HepG2 (cell line): Measurements from ENCODE around the gene DSCAM. TPM values are rescaled to one million over a fixed set of nuclear protein-coding genes. Genes with fewer than 3 reads are reported as not detected.

Source experiments
- ATAC-seq: fragments of 200-7000 bp; cut with Tn5 transposase; 3 replicates; pipeline ENCODE4 v1.9.1; 2020; ENCODE audit warnings: mild to moderate bottlenecking, moderate library complexity
- BruUV-seq: library from RNA; stranded (reverse); fragments of 400-500 nt; replicated peaks from 2 replicates; lab custom pipeline; 2021; lab: Mats Ljungman, UMichigan
- CTCF ChIA-PET: fragments of 300-600 bp; formaldehyde crosslinking; extraction: SDS; loops from one replicate; lab custom pipeline; 2021; ENCODE audit warnings: low total read pairs, inconsistent platforms, low intra/inter-chr PET ratio; lab: Yijun Ruan, JAX
- POLR2A ChIA-PET: fragments of 350-600 bp; sonication (Branson Sonifier 250); formaldehyde crosslinking; loops from one replicate; lab custom pipeline; 2020; ENCODE audit warnings: antibody characterized with exemption, inconsistent platforms; lab: Yijun Ruan, JAX
- DNase-seq: peaks from one replicate; pipeline ENCODE4 v3.0.0-alpha.2; 2015; ENCODE audit warnings: low spot score
- FAIRE-seq: peaks from 3 replicates; lab custom pipeline; 2011; peaks lifted over from hg19 to GRCh38; lab: Jason Lieb, UNC
- H2AFZ ChIP-seq: one replicate; pipeline ENCODE4 v1.6.1; 2011; ENCODE audit warnings: low read length, inconsistent platforms
- H3K27ac ChIP-seq: fragments of 300-600 bp; 3 replicates; pipeline ENCODE4 v1.8.0; 2011; ENCODE audit warnings: mixed run types, mild to moderate bottlenecking, mixed read lengths, low read length, inconsistent platforms; ENCODE audit not compliant: insufficient read depth; ENCODE audit errors: extremely low read length
- H3K27me3 ChIP-seq, 2 experiments: fragments of 200-600 bp in 1 of 2; 2 replicates in 1 of 2; 3 replicates in 1 of 2; pipeline versions ENCODE4 v1.6.0 to v1.8.0; 2011; ENCODE audit warnings: low read length in 2 of 2, mild to moderate bottlenecking in 2 of 2, moderate library complexity in 2 of 2, inconsistent platforms in 1 of 2; ENCODE audit not compliant: insufficient read depth in 2 of 2, control insufficient read depth in 1 of 2
- H3K36me3 ChIP-seq, 2 experiments: fragments of 200-600 bp in 1 of 2; replicated peaks in 1 of 2; 2 replicates in 1 of 2; 3 replicates in 1 of 2; pipeline versions ENCODE4 v1.5.1 to v1.8.0; 2011; ENCODE audit warnings: low read length in 2 of 2, inconsistent platforms in 1 of 2; ENCODE audit not compliant: insufficient read depth in 2 of 2, control insufficient read depth in 1 of 2
- H3K4me1 ChIP-seq: 2 replicates; pipeline ENCODE4 v1.5.1; 2012; ENCODE audit warnings: low read length, inconsistent platforms; ENCODE audit not compliant: insufficient read depth
- H3K4me2 ChIP-seq: 2 replicates; pipeline ENCODE4 v1.6.0; 2011; ENCODE audit warnings: low read depth, low read length, inconsistent platforms
- H3K4me3 ChIP-seq, 3 experiments: fragments of 200-600 bp in 1 of 3; sonication (generic), shearing (Covaris generic) in 1 of 3; replicated peaks in 1 of 3; 2 replicates each; pipeline ENCODE4 v1.5.1; 2011 to 2016; ENCODE audit warnings: low read length in 3 of 3, inconsistent platforms in 2 of 3, low read depth in 2 of 3, mild to moderate bottlenecking in 2 of 3, control low read depth in 1 of 3, mixed read lengths in 1 of 3; ENCODE audit not compliant: insufficient read depth in 1 of 3
- H3K79me2 ChIP-seq: one replicate; pipeline ENCODE4 v1.6.1; 2011; ENCODE audit warnings: low read length, inconsistent platforms; ENCODE audit not compliant: insufficient read depth
- H3K9ac ChIP-seq: 2 replicates; pipeline ENCODE4 v1.6.0; 2011; ENCODE audit warnings: mild to moderate bottlenecking, low read depth, low read length, inconsistent platforms; ENCODE audit not compliant: insufficient read depth
- H3K9me3 ChIP-seq: 2 replicates; pipeline ENCODE4 v1.5.1; 2012; ENCODE audit warnings: mild to moderate bottlenecking, low read length
- H4K20me1 ChIP-seq: 2 replicates; pipeline ENCODE4 v1.6.0; 2011; ENCODE audit warnings: inconsistent platforms, mild to moderate bottlenecking, low read length, moderate library complexity; ENCODE audit not compliant: insufficient read depth
- CSRNP2 ChIP-seq: sonication (generic); formaldehyde crosslinking; conservative IDR thresholded peaks from 2 replicates; pipeline ENCODE4 v1.8.0; 2022; ENCODE audit warnings: low read depth, missing genetic modification reagents
- ELF4 ChIP-seq: sonication (generic); formaldehyde crosslinking; IDR thresholded peaks from 2 replicates; pipeline ENCODE4 v1.5.0; 2020; ENCODE audit warnings: missing genetic modification reagents, mild to moderate bottlenecking, moderate library complexity, borderline replicate concordance
- GATA4 ChIP-seq: sonication (generic); IDR thresholded peaks from 2 replicates; pipeline ENCODE4 v1.6.1; 2016; ENCODE audit warnings: antibody characterized with exemption, low read depth, borderline replicate concordance
- HNRNPH1 ChIP-seq: fragments of 200-400 bp; formaldehyde crosslinking; optimal IDR thresholded peaks from 2 replicates; pipeline ENCODE3; 2017; ENCODE audit warnings: mild to moderate bottlenecking, low read depth, low read length
- KDM5B ChIP-seq: sonication (generic); formaldehyde crosslinking; IDR thresholded peaks from 2 replicates; pipeline ENCODE4 v1.4.0; 2020; ENCODE audit warnings: missing genetic modification reagents, mild to moderate bottlenecking, borderline replicate concordance
- NCOA2 ChIP-seq: sonication (generic); formaldehyde crosslinking; IDR thresholded peaks from 2 replicates; pipeline ENCODE4 v1.8.0; 2022; ENCODE audit warnings: inconsistent platforms
- NR0B2 ChIP-seq: sonication (generic); formaldehyde crosslinking; IDR thresholded peaks from 2 replicates; pipeline ENCODE4 v1.4.0; 2020; ENCODE audit warnings: mild to moderate bottlenecking, missing genetic modification reagents
- REPIN1 ChIP-seq: sonication (generic); formaldehyde crosslinking; IDR thresholded peaks from 2 replicates; pipeline ENCODE4 v1.8.0; 2022; ENCODE audit warnings: missing genetic modification reagents, low read depth, mild to moderate bottlenecking, borderline replicate concordance
- RFXAP ChIP-seq: sonication (generic); formaldehyde crosslinking; IDR thresholded peaks from 2 replicates; pipeline ENCODE4 v1.4.0; 2020; ENCODE audit warnings: missing genetic modification reagents, borderline replicate concordance
- SOX5 ChIP-seq: IDR thresholded peaks from 2 replicates; pipeline ENCODE4 v1.6.1; 2016; ENCODE audit warnings: borderline replicate concordance
- SPEN ChIP-seq: sonication (generic); formaldehyde crosslinking; IDR thresholded peaks from 2 replicates; pipeline ENCODE4 v1.5.1; 2020; ENCODE audit warnings: low read depth, mild to moderate bottlenecking, missing genetic modification reagents
- ZNF335 ChIP-seq: sonication (generic); formaldehyde crosslinking; IDR thresholded peaks from 2 replicates; pipeline ENCODE4 v1.4.0; 2020; ENCODE audit warnings: missing genetic modification reagents
- ZNF556 ChIP-seq: sonication (generic); formaldehyde crosslinking; IDR thresholded peaks from 2 replicates; pipeline ENCODE4 v1.4.0; 2020; ENCODE audit warnings: mild to moderate bottlenecking, missing genetic modification reagents, borderline replicate concordance
- ZNF839 ChIP-seq: sonication (generic); formaldehyde crosslinking; IDR thresholded peaks from 2 replicates; pipeline ENCODE4 v1.4.0; 2020; ENCODE audit warnings: missing genetic modification reagents, mild to moderate bottlenecking, borderline replicate concordance
- in situ Hi-C: cut with HindIII; loops from 2 replicates; pipeline ENCODE4 v1.10.0; 2017; ENCODE audit warnings: low pct_unique_long_range_greater_than_20kb; ENCODE audit not compliant: extremely low pct_ligation_motif_present
- intact Hi-C: fragments of 100-400 bp; cut with micrococcal nuclease; formaldehyde crosslinking; loops from one replicate; pipeline ENCODE4 v1.10.0; 2022; ENCODE audit not compliant: unreplicated experiment
- polyA plus RNA-seq, 8 experiments: library from polyadenylated mRNA; depleted of rRNA in 3 of 8; stranded (reverse) in 7 of 8; unstranded in 1 of 8; fragments of >200 nt; fragmentation: Illumina TruSeq in 4 of 8; extraction: Trizol in 4 of 8; gene quantifications; 2 replicates each; pipeline versions ENCODE4 v1.2.1 to v1.2.3, GENCODE V29; 2011 to 2016; ENCODE audit warnings: low read depth in 4 of 8, missing spikeins in 1 of 8, mixed read lengths in 1 of 8; ENCODE audit not compliant: insufficient read depth in 1 of 8
- total RNA-seq, 5 experiments: library from RNA; depleted of rRNA; stranded (reverse); fragments of >200 nt; fragmentation: Illumina TruSeq; extraction: Trizol; gene quantifications; 2 replicates each; pipeline ENCODE4 v1.2.3, GENCODE V29; 2016; ENCODE audit warnings: low read depth in 1 of 5
- TF ChIP-seq, protein P1 (sequence below): sonication (generic); formaldehyde crosslinking; IDR thresholded peaks from 2 replicates; pipeline ENCODE4 v1.4.0; 2020; ENCODE audit warnings: mild to moderate bottlenecking, missing genetic modification reagents
- TF ChIP-seq, protein P2 (sequence below): IDR thresholded peaks from 2 replicates; pipeline ENCODE4 v1.6.1; 2016; ENCODE audit warnings: control low read depth
- TF ChIP-seq, protein P3 (sequence below): sonication (generic); formaldehyde crosslinking; IDR thresholded peaks from 2 replicates; pipeline ENCODE4 v1.5.0; 2020; ENCODE audit warnings: missing genetic modification reagents, mild to moderate bottlenecking, borderline replicate concordance

Gene DSCAM
- total and polyA plus RNA-seq, 2 of the 13 experiments (the other 11 are each of a cell fraction or from before 2014, with no cell fraction given) = not detected

GRCh38 chr21:40421121-40421520, 425.8 kb downstream of the DSCAM start (continued):
- TF ChIP-seq, protein P1, sequence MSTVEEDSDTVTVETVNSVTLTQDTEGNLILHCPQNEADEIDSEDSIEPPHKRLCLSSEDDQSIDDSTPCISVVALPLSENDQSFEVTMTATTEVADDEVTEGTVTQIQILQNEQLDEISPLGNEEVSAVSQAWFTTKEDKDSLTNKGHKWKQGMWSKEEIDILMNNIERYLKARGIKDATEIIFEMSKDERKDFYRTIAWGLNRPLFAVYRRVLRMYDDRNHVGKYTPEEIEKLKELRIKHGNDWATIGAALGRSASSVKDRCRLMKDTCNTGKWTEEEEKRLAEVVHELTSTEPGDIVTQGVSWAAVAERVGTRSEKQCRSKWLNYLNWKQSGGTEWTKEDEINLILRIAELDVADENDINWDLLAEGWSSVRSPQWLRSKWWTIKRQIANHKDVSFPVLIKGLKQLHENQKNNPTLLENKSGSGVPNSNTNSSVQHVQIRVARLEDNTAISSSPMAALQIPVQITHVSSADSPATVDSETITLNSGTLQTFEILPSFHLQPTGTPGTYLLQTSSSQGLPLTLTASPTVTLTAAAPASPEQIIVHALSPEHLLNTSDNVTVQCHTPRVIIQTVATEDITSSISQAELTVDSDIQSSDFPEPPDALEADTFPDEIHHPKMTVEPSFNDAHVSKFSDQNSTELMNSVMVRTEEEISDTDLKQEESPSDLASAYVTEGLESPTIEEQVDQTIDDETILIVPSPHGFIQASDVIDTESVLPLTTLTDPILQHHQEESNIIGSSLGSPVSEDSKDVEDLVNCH (CRISPR knock-in tag) = no peak
- no peak for TF ChIP-seq ZNF556 (CRISPR knock-in tag)
- TF ChIP-seq NCOA2 (CRISPR knock-in tag) = no peak
- no peak for TF ChIP-seq ZNF839 (CRISPR knock-in tag)
- TF ChIP-seq ELF4 (CRISPR knock-in tag) = no peak

- no TSS peak for BruUV-seq
- no peak for DNase-seq
- Histone ChIP-seq H3K36me3 (no peaks in the 10 kb centered on the region), H3K9ac (no peak overlapping the region), H3K27me3 (no peaks in the 10 kb centered on the region), H3K4me3 (no peak overlapping the region), H3K4me1 (no peaks in the 10 kb centered on the region), H3K27ac (no peak overlapping the region), H4K20me1 (no peaks in the 10 kb centered on the region), H3K9me3 (peaks cover 87% of the 10 kb centered on the region), H2AFZ (no peak overlapping the region), H3K79me2 (no peaks in the 10 kb centered on the region), H3K4me2 (no peak overlapping the region)
- ATAC-seq = no peak
- no peak for FAIRE-seq
- in situ Hi-C loops (no loop called here), intact Hi-C loops (no loop called here)
- CTCF ChIA-PET = no interaction called here
- POLR2A ChIA-PET = no interaction called here
- TF ChIP-seq SPEN (CRISPR knock-in tag) (no peak), GATA4 (no peak), CSRNP2 (no peak), ZNF335 (CRISPR knock-in tag) (no peak), REPIN1 (no peak), HNRNPH1 (no peak), NR0B2 (CRISPR knock-in tag) (no peak), RFXAP (CRISPR knock-in tag) (no peak), SOX5 (no peak), KDM5B (CRISPR knock-in tag) (no peak)
- TF ChIP-seq, protein P2, sequence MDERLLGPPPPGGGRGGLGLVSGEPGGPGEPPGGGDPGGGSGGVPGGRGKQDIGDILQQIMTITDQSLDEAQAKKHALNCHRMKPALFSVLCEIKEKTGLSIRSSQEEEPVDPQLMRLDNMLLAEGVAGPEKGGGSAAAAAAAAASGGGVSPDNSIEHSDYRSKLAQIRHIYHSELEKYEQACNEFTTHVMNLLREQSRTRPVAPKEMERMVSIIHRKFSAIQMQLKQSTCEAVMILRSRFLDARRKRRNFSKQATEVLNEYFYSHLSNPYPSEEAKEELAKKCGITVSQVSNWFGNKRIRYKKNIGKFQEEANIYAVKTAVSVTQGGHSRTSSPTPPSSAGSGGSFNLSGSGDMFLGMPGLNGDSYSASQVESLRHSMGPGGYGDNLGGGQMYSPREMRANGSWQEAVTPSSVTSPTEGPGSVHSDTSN = no peak
- TF ChIP-seq, protein P3, sequence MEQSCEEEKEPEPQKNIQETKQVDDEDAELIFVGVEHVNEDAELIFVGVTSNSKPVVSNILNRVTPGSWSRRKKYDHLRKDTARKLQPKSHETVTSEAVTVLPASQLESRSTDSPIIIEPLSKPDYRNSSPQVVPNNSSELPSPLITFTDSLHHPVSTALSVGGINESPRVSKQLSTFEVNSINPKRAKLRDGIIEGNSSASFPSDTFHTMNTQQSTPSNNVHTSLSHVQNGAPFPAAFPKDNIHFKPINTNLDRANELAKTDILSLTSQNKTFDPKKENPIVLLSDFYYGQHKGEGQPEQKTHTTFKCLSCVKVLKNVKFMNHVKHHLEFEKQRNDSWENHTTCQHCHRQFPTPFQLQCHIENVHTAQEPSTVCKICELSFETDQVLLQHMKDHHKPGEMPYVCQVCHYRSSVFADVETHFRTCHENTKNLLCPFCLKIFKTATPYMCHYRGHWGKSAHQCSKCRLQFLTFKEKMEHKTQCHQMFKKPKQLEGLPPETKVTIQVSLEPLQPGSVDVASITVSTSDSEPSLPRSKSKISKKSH (CRISPR knock-in tag) = no peak
Measured at GRCh38 chr21:40416572-40416971, 430.4 kb downstream of the DSCAM start.
